ENCODE measurements around the gene PTAFR.

DNA sequence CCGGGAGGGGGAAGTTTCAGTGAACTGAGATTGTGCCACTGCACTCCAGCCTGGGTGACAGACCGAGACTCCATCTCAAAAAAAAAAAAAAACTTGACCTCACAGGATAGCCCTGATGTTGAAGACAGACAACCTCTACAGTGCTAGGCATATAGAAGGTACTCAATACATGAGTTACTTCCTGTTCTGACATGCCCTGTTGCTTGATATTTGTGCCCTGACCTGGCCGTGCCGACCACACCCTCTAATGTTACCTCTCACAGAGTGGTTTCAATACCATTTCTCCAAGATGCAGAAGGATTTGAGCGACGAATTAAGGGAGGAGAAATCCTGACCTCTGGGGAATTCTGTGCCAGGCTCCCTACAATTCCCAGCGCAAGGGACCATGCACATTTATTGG lies 5.2 kb downstream of the PTAFR start:
- no peak for TF ChIP-seq SIN3A (IDR thresholded peaks at IDR 0.05; ENCODE audit: borderline replicate concordance, insufficient read depth, low read length)
- TF ChIP-seq, protein P1, sequence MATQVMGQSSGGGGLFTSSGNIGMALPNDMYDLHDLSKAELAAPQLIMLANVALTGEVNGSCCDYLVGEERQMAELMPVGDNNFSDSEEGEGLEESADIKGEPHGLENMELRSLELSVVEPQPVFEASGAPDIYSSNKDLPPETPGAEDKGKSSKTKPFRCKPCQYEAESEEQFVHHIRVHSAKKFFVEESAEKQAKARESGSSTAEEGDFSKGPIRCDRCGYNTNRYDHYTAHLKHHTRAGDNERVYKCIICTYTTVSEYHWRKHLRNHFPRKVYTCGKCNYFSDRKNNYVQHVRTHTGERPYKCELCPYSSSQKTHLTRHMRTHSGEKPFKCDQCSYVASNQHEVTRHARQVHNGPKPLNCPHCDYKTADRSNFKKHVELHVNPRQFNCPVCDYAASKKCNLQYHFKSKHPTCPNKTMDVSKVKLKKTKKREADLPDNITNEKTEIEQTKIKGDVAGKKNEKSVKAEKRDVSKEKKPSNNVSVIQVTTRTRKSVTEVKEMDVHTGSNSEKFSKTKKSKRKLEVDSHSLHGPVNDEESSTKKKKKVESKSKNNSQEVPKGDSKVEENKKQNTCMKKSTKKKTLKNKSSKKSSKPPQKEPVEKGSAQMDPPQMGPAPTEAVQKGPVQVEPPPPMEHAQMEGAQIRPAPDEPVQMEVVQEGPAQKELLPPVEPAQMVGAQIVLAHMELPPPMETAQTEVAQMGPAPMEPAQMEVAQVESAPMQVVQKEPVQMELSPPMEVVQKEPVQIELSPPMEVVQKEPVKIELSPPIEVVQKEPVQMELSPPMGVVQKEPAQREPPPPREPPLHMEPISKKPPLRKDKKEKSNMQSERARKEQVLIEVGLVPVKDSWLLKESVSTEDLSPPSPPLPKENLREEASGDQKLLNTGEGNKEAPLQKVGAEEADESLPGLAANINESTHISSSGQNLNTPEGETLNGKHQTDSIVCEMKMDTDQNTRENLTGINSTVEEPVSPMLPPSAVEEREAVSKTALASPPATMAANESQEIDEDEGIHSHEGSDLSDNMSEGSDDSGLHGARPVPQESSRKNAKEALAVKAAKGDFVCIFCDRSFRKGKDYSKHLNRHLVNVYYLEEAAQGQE (IDR thresholded peaks at IDR 0.05; ENCODE audit: insufficient read depth in 1 of 2, low read depth in 2 of 2, low read length in 2 of 2), result no peak
